GM15510 (cell line): Measurements from ENCODE around the gene SLC39A5.

Experiments used
- POLR2A ChIP-seq: IDR thresholded peaks from 3 replicates; pipeline ENCODE4 v1.6.1; 2011; ENCODE audit warnings: borderline replicate concordance; ENCODE audit not compliant: insufficient read length; ENCODE audit errors: extremely low read depth

SLC39A5 gene

DNA sequence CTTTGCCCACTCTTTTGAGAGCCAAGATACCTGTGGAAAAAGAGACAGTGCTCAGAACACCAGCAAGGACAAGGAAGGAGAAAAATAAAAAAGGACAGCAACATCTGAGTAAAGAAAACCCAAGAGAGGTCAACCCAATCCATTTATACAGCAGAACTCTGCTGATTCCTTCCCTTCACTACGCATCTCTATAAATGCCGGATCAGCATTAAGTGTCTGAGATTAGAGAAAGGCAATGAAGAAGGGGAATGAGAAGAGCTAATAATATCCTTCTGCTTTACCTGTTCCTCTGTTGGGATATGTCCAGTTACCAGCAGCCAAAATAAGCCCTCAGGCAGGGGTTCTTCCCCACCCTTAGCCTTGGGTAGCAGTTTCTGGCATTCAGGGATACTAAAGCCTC lies 52.7 kb downstream of the SLC39A5 start:
- no peak for TF ChIP-seq POLR2A

GRCh38 chr12:56286044-56286830 lies 56.4 kb downstream of the SLC39A5 start:
- no peak for TF ChIP-seq POLR2A
